G401 (cell line): ENCODE measurements around the gene CEP112. TPM values are rescaled to one million over a fixed set of nuclear protein-coding genes. Genes with fewer than 3 reads are reported as not detected.
A peak's percentile ranks its signal among the peaks of the same experiment; 100 is the strongest.

Experiments used
- DNase-seq: peaks from one replicate; pipeline ENCODE4 v3.0.0-alpha.2; 2015; ENCODE audit warnings: low spot score
- in situ Hi-C: cut with HindIII; loops from 2 replicates; pipeline ENCODE4 v1.10.0; 2016; ENCODE audit warnings: low sequenced_read_pairs, mixed read lengths
- total RNA-seq: library from RNA; depleted of rRNA; stranded (reverse); fragments of >200 nt; shearing (Covaris generic); gene quantifications from 2 replicates; pipeline ENCODE4 v1.2.3, GENCODE V29; 2014

The CEP112 gene
- total RNA-seq, 1 experiment from 2014 or later: 9.6 TPM

DNA sequence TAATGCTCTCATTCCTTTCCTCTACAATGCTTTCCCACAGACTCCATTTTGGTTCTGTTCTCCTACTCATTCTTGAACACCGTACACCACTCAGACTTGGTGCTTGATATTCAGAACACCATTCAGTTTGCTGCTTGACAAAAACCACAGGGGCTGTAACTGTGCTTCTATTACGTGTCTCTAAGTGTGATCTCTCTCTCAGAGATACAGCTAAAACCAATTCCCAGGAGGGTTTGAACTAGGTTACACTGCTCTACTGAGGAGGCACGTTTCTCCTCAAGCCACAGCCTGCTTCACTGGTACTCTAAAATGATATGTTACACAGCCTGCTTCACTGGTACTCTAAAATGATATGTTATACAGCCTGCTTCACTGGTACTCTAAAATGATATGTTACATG lies 175.7 kb downstream of the CEP112 start:
- no peak for DNase-seq
- in situ Hi-C loops: no loop called here

GRCh38 chr17:66008680-66009079 lies 183.3 kb downstream of the CEP112 start:
- in situ Hi-C loops: no loop called here
- no peak for DNase-seq

DNA sequence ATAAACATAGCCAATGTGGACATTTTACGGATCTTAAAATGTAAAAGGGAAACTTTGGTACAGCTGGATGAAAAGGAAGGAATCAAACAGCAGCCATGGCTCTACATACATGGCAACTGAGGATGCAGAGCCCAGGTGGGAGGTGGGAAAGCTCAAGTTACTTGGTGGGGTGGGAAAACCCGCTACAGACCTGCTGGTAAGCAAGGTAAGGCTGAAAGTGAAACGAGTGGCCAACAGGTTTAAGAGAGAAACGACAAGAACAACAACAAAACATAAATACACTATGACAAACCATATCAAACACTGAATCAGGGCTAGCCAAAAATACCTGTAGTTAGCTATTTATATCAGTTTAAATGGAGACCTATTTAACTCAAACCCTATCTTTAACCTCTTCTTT lies 185.3 kb downstream of the CEP112 start:
- in situ Hi-C loops: no loop called here
- no peak for DNase-seq

- DNase-seq: no peak
- in situ Hi-C loops: no loop called here
These were observed 189.1 kb downstream of the CEP112 start for GRCh38 chr17:66002812-66003211.

GRCh38 chr17:66002063-66002585 lies 189.8 kb downstream of the CEP112 start:
- no peak for DNase-seq
- in situ Hi-C loops: no loop called here

DNA sequence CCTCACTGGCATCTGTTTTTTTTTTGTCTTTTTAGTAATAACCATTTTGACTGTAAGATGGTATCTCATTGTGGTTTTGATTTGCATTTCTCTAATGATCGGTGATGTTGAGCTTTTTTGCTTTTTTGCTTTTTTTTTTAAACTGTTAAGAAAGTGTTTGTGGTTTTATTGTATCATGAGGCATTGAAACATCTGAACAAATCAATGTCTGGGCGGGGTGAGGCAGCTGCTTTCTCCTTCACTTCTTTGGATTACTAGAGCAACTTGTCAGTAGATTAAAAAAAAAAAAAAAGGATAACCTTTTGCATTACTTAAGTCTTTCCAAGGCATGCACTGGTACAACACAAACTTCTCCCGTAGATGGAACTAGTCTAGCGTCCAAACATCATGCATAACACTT lies 191.7 kb downstream of the CEP112 start:
- in situ Hi-C loops: no loop called here
- no peak for DNase-seq

- no peak for DNase-seq
- in situ Hi-C loops: no loop called here
These were observed 193.3 kb downstream of the CEP112 start for GRCh38 chr17:65998675-65999074.

DNA sequence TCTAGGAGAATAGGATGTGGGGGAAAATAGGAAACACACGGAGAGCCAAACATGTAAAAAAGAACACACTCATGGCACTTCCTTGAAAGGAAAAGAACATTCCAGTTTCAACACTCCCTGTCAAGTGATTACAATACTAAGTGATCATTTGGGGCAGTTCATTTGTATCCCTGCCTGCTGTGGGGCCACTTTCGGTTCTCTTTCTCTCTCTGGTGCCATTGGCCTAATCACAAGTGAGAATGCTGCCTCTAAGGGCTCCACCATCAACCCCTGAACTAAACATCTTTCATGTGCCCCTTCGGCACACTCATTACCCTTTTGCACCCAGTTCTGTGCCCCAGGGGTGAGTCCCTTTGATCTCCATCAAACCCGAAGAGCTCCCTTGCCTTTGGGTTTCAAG lies 197.3 kb downstream of the CEP112 start:
- no peak for DNase-seq
- in situ Hi-C loops: no loop called here

- DNase-seq: no peak
- in situ Hi-C loops: no loop called here
These were observed 197.8 kb downstream of the CEP112 start for GRCh38 chr17:65994114-65994513.

DNA sequence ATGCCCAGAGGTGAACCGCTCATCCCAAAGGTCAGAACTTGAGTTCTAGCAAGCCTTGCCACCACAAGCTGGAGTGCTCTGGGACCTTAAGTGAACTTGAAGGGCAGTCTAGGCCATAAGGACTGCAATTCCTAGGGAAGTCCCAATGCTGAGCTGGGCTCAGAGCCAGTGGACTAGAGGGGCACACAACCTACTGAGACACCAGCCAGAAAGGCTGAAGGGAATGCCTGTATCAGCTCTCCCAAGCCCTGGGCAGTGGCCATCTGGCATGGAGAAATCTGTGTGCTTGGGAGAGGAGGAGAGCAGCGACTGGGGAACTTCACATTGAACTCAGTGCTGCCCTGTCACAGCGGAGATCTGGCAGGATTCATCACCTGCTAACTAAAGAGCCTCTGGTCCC lies 201.3 kb downstream of the CEP112 start:
- peak; percentile 0 for DNase-seq
- in situ Hi-C loops: no loop called here

- in situ Hi-C loops: no loop called here
- no peak for DNase-seq
These were observed 203.5 kb downstream of the CEP112 start for GRCh38 chr17:65988451-65988850.

DNA sequence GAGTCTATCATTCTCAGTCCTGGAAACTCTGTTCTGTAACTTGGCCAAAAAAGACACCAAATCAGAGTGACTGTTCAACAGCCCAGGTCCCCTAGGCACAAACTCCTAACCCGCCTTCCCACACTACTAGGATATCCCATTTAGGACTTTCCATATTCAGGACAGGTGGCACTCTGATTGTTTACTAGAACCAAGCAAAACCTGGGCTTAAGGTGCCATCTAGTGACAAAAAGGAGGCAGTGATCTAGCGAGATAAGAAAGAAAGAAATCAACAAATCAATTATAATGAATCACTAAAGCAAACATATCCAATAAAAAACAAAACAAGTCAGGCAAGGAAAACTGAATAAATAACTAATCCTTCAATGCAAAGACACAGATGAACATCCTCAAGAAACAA lies 203.9 kb downstream of the CEP112 start:
- in situ Hi-C loops: no loop called here
- peak; percentile 1 for DNase-seq

DNA sequence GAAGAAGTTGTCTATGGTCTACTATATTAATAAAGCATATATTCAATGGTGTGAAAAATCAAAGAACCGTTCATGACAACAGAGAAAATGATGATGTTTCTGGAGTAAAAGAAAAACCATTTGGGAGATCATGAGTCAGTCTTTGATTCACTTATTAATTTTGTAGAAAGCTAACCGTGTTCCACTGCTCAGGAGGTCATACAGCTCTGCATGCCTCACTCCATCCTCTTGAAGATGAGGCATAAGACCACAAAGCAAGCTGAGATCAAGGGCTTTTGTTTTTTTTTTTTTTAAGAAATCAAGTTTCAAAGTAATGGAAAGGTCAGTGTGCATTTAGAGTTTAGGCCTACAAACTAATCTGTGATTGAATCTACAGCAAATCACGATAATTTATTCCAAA lies 206.4 kb downstream of the CEP112 start:
- DNase-seq: no peak
- in situ Hi-C loops: no loop called here

- DNase-seq: no peak
- in situ Hi-C loops: no loop called here
These were observed 207.6 kb downstream of the CEP112 start for GRCh38 chr17:65984299-65984698.

- no peak for DNase-seq
- in situ Hi-C loops: no loop called here
These were observed 213.1 kb downstream of the CEP112 start for GRCh38 chr17:65978871-65979270.

DNA sequence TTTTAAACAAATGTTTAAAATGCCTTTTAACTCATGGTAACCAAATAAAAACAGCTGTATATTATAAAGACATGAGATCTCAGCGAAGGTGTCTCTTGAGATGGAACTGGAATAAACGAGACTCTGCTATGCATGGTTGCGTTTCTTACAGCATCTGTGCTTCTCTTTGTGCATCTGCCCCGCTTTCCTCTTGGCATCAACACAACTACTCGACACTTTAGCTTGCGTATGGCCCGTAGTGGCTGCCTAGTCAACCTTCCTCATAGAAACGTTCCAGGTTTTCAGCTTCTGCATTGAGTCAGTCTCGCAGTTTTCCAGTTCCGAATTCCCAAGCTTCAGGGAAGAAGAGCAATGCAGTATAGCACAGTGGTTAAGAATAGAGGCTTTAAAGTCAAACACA lies 214.9 kb downstream of the CEP112 start:
- DNase-seq: no peak
- in situ Hi-C loops: no loop called here

GRCh38 chr17:65975878-65976277 lies 216.1 kb downstream of the CEP112 start:
- no peak for DNase-seq
- in situ Hi-C loops: no loop called here

DNA sequence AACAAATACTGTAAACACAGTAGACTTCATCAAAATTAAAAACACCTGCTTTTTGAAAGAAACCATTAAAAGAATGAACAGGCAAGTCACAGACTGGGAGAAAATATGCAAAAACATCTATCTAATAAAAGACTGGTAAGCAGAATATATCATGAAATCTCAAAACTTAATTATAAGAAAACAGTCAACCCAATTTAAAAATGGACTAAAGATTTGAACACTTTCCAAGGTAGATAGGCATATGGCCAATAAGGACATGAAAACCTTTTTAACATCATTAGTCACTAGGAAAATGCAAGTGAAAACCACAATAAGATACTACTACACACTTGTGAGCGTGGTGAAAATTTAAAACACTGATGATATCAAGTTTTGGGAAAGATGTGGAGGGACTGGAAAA lies 218.7 kb downstream of the CEP112 start:
- no peak for DNase-seq
- in situ Hi-C loops: no loop called here

GRCh38 chr17:65967372-65967771 lies 224.6 kb downstream of the CEP112 start:
- DNase-seq: no peak
- in situ Hi-C loops: no loop called here

GRCh38 chr17:65966072-65966695 lies 225.7 kb downstream of the CEP112 start:
- no peak for DNase-seq
- in situ Hi-C loops: no loop called here

GRCh38 chr17:65963179-65963578 lies 228.8 kb downstream of the CEP112 start:
- no peak for DNase-seq
- in situ Hi-C loops: no loop called here

DNA sequence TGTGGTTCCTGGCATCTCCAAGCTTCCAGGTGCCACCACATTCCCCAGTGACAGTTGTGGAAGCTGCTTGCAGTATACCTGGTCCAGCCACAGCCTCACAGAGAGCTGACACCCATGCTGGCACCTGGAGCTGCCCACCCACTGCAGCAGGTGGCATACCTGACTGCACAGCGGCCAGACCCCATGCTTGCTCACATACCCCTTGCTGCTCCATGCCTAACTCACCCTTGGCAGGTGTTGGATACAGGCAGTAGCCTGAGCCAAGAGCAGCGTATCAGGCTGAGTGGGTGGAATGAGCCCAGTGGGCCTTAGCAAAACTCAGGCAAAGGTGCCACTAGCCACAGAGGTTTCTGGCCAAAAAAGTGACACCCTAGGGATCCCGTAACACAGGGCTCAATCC lies 232.3 kb downstream of the CEP112 start:
- DNase-seq: no peak
- in situ Hi-C loops: no loop called here
